Neural progenitor cell (in vitro differentiated cells): Measurements from ENCODE around the gene SORBS2. TPM values are rescaled to one million over a fixed set of nuclear protein-coding genes. Genes with fewer than 3 reads are reported as not detected.

ENCODE experiments used
- DNase-seq: peaks from one replicate; pipeline ENCODE4 v3.0.0-alpha.2; 2016; ENCODE audit warnings: low spot score
- H2AFZ ChIP-seq: fragments of 200-600 bp; sonication (generic); replicated peaks from 2 replicates; pipeline ENCODE4 v1.6.1; 2016; ENCODE audit warnings: antibody characterized with exemption
- H3F3A ChIP-seq: fragments of 200-600 bp; sonication (generic); 2 replicates; pipeline ENCODE4 v1.6.1; 2016; ENCODE audit warnings: antibody characterized with exemption, low read depth
- H3K27ac ChIP-seq: fragments of 200-600 bp; sonication (generic); 2 replicates; pipeline ENCODE4 v1.5.1; 2016; ENCODE audit warnings: mild to moderate bottlenecking
- H3K27me3 ChIP-seq: fragments of 200-600 bp; sonication (generic); 2 replicates; pipeline ENCODE4 v1.6.1; 2016; ENCODE audit warnings: mild to moderate bottlenecking, moderate library complexity
- H3K36me3 ChIP-seq: fragments of 200-600 bp; sonication (generic); 2 replicates; pipeline ENCODE4 v1.5.1; 2016
- H3K4me1 ChIP-seq: fragments of 200-600 bp; sonication (generic); 2 replicates; pipeline ENCODE4 v1.6.1; 2016; ENCODE audit warnings: mixed run types
- H3K4me2 ChIP-seq: fragments of 200-600 bp; sonication (generic); 2 replicates; pipeline ENCODE4 v1.6.1; 2016
- H3K4me3 ChIP-seq: fragments of 200-600 bp; sonication (generic); 2 replicates; pipeline ENCODE4 v1.5.1; 2016
- H3K79me2 ChIP-seq: fragments of 200-600 bp; sonication (generic); 2 replicates; pipeline ENCODE4 v1.6.1; 2016; ENCODE audit warnings: low read depth
- H3K9ac ChIP-seq: fragments of 200-600 bp; sonication (generic); 2 replicates; pipeline ENCODE4 v1.6.1; 2016
- H3K9me3 ChIP-seq: fragments of 200-600 bp; sonication (generic); 2 replicates; pipeline ENCODE4 v1.5.1; 2016; ENCODE audit warnings: low read depth
- H4K20me1 ChIP-seq: fragments of 200-600 bp; sonication (generic); 2 replicates; pipeline ENCODE4 v1.6.1; 2016; ENCODE audit warnings: low read depth
- H3K27ac Mint-ChIP-seq: 3 replicates; pipeline ENCODE4 v1.8.0; 2021; ENCODE audit warnings: mixed read lengths
- H3K27me3 Mint-ChIP-seq: 2 replicates; pipeline ENCODE4 v1.8.0; 2022; ENCODE audit warnings: low read depth, mild to moderate bottlenecking, inconsistent platforms, moderate library complexity, mixed read lengths; ENCODE audit not compliant: insufficient read depth
- H3K36me3 Mint-ChIP-seq: 3 replicates; pipeline ENCODE4 v1.8.0; 2021; ENCODE audit warnings: mixed read lengths
- H3K4me1 Mint-ChIP-seq: 3 replicates; pipeline ENCODE4 v1.8.0; 2021; ENCODE audit warnings: mixed read lengths
- H3K4me3 Mint-ChIP-seq: 3 replicates; pipeline ENCODE4 v1.8.0; 2021; ENCODE audit warnings: mild to moderate bottlenecking, moderate library complexity, mixed read lengths
- H3K9me3 Mint-ChIP-seq: 3 replicates; pipeline ENCODE4 v1.8.0; 2020; ENCODE audit warnings: mixed read lengths
- EZH2 ChIP-seq: fragments of 200-600 bp; sonication (generic); IDR thresholded peaks from 2 replicates; pipeline ENCODE4 v1.6.1; 2017; ENCODE audit warnings: antibody characterized with exemption, mild to moderate bottlenecking, moderate library complexity
- EZH2phosphoT487 ChIP-seq: fragments of 200-600 bp; sonication (generic); IDR thresholded peaks from 2 replicates; pipeline ENCODE4 v1.6.1; 2017; ENCODE audit warnings: antibody characterized with exemption
- total RNA-seq: library from RNA; depleted of rRNA; stranded (reverse); fragments of >200 nt; gene quantifications from 2 replicates; pipeline ENCODE4 v1.2.3, GENCODE V29; 2015; ENCODE audit warnings: low replicate concordance
- TF ChIP-seq, protein P1 (sequence below): fragments of 200-600 bp; sonication (generic); IDR thresholded peaks from 2 replicates; pipeline ENCODE4 v1.5.1; 2017; ENCODE audit warnings: antibody characterized with exemption, mild to moderate bottlenecking

The SORBS2 gene
- total RNA-seq, 1 donor from 2014 or later = 15.7 TPM

DNA sequence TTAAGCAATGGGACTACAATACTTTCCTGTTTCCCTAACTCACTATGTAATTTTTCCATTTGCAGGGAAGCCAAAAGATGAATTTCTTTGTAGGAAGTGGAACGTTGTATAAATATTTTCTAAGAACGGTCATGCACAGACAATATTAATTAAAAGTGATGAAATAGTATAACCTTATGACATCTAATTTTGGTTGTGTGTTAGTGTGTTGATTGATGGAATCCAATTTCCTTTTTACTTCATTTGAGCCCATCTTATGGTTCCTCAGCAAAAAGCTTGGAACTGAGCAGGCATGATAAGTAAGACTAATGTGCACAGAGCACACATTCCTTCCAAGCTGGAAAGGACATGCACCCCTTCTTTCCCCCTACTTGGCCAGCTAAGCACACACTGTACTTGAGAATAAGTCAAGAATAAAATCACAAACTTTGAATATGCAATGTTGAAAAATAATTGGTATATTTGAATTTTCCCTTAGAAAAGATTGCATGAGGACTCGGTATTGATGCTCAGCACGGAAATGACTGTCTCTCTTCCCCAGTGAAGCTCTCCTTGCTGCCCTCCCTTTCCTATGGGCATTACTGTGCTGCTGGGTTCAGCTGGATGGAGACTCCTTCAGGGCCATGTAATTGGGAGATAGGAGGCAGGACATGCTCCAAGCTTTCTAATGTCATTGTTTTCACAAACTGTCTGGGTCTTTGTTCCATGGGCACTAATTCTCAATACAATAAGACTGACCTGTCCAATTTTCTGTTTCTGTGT lies 257.4 kb downstream of the SORBS2 start:
- H2AFZ ChIP-seq = no peak overlapping the region
- Mint-ChIP-seq H3K4me1 (peaks cover 11% of the 10 kb centered on the region), H3K36me3 (no peaks in the 10 kb centered on the region), H3K27me3 (peaks cover 8% of the 10 kb centered on the region), H3K9me3 (peaks cover 6% of the 10 kb centered on the region), H3K4me3 (no peak overlapping the region), H3K27ac (no peak overlapping the region)
- H3K27ac ChIP-seq = no peak overlapping the region
- no peaks in the 10 kb centered on the region for H3F3A ChIP-seq
- no peak for TF ChIP-seq EZH2
- TF ChIP-seq, protein P1, sequence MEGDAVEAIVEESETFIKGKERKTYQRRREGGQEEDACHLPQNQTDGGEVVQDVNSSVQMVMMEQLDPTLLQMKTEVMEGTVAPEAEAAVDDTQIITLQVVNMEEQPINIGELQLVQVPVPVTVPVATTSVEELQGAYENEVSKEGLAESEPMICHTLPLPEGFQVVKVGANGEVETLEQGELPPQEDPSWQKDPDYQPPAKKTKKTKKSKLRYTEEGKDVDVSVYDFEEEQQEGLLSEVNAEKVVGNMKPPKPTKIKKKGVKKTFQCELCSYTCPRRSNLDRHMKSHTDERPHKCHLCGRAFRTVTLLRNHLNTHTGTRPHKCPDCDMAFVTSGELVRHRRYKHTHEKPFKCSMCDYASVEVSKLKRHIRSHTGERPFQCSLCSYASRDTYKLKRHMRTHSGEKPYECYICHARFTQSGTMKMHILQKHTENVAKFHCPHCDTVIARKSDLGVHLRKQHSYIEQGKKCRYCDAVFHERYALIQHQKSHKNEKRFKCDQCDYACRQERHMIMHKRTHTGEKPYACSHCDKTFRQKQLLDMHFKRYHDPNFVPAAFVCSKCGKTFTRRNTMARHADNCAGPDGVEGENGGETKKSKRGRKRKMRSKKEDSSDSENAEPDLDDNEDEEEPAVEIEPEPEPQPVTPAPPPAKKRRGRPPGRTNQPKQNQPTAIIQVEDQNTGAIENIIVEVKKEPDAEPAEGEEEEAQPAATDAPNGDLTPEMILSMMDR = no peak
- TF ChIP-seq EZH2phosphoT487 = no peak
- H3K36me3 ChIP-seq = no peaks in the 10 kb centered on the region
- H3K27me3 ChIP-seq = no peaks in the 10 kb centered on the region
- H3K9ac ChIP-seq = no peak overlapping the region
- no peaks in the 10 kb centered on the region for H3K9me3 ChIP-seq
- H3K4me1 ChIP-seq = peaks cover 20% of the 10 kb centered on the region
- DNase-seq = no peak
- no peak overlapping the region for H3K4me3 ChIP-seq
- no peak overlapping the region for H3K4me2 ChIP-seq
- H3K79me2 ChIP-seq = no peaks in the 10 kb centered on the region
- no peaks in the 10 kb centered on the region for H4K20me1 ChIP-seq

- peaks cover 8% of the 10 kb centered on the region for H3K4me1 Mint-ChIP-seq
- Histone ChIP-seq H2AFZ (no peak overlapping the region), H4K20me1 (no peaks in the 10 kb centered on the region), H3K4me2 (no peak overlapping the region), H3F3A (no peaks in the 10 kb centered on the region), H3K27me3 (no peaks in the 10 kb centered on the region), H3K9me3 (no peaks in the 10 kb centered on the region), H3K27ac (no peak overlapping the region), H3K79me2 (no peaks in the 10 kb centered on the region), H3K4me3 (no peak overlapping the region), H3K36me3 (no peaks in the 10 kb centered on the region), H3K9ac (no peak overlapping the region), H3K4me1 (peaks cover 16% of the 10 kb centered on the region)
- H3K4me3 Mint-ChIP-seq = no peak overlapping the region
- H3K9me3 Mint-ChIP-seq = no peaks in the 10 kb centered on the region
- TF ChIP-seq, protein P1 = no peak
- TF ChIP-seq EZH2phosphoT487 = no peak
- no peak for TF ChIP-seq EZH2
- H3K27me3 Mint-ChIP-seq = peaks cover 5% of the 10 kb centered on the region
- no peaks in the 10 kb centered on the region for H3K36me3 Mint-ChIP-seq
- DNase-seq = no peak
- H3K27ac Mint-ChIP-seq = no peak overlapping the region
Measured at GRCh38 chr4:185552254-185552653, 259.7 kb downstream of the SORBS2 start.

DNA sequence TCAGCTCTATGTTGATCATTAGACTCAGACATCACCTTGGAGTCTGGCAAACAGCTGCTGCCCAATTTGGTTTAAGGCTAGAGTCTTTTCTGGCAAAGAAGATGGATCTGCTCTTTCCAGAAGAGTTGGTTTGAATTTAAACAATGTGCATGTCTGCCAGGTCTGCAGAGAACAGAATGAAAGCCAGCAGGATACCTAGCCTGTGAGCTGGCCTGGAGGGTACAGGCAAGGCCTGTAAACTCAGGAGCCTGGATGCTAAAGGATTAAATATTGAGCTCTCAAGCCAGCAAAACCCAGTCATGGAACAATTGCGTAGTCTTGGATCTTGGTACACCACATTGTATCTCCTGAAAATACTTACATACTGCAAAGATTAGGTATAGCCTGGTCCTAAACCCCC lies 261.1 kb downstream of the SORBS2 start:
- Histone ChIP-seq H3K27ac (no peak overlapping the region), H2AFZ (no peak overlapping the region), H3K4me3 (no peak overlapping the region), H3K36me3 (no peaks in the 10 kb centered on the region), H3K4me2 (no peak overlapping the region), H3K79me2 (no peaks in the 10 kb centered on the region), H3K9ac (no peak overlapping the region), H3K27me3 (no peaks in the 10 kb centered on the region), H4K20me1 (no peaks in the 10 kb centered on the region), H3K9me3 (no peaks in the 10 kb centered on the region), H3K4me1 (peaks cover 16% of the 10 kb centered on the region), H3F3A (no peaks in the 10 kb centered on the region)
- Mint-ChIP-seq H3K27ac (no peak overlapping the region), H3K4me1 (peaks cover 8% of the 10 kb centered on the region), H3K36me3 (no peaks in the 10 kb centered on the region), H3K9me3 (no peaks in the 10 kb centered on the region), H3K27me3 (peaks cover 5% of the 10 kb centered on the region), H3K4me3 (no peak overlapping the region)
- TF ChIP-seq EZH2 (no peak), EZH2phosphoT487 (no peak)
- TF ChIP-seq, protein P1 = no peak
- no peak for DNase-seq
